Nephron (organoid): ENCODE data around the gene TM4SF20.

Source experiments
- H3K27ac Mint-ChIP-seq, 3 experiments: 2 replicates each; pipeline ENCODE4 v1.8.0; 2020; ENCODE audit warnings: mixed read lengths in 3 of 3, mild to moderate bottlenecking in 2 of 3, moderate library complexity in 1 of 3
- H3K27me3 Mint-ChIP-seq: 2 replicates; pipeline ENCODE4 v1.8.0; 2021; ENCODE audit warnings: low read depth, mild to moderate bottlenecking, moderate library complexity, mixed read lengths
- H3K36me3 Mint-ChIP-seq: 2 replicates; pipeline ENCODE4 v1.8.0; 2020; ENCODE audit warnings: low read depth, mixed read lengths
- H3K4me1 Mint-ChIP-seq: 2 replicates; pipeline ENCODE4 v1.8.0; 2020; ENCODE audit warnings: mixed read lengths
- H3K4me3 Mint-ChIP-seq, 3 experiments: 2 replicates each; pipeline ENCODE4 v1.8.0; 2020; ENCODE audit warnings: mild to moderate bottlenecking in 3 of 3, mixed read lengths in 3 of 3, moderate library complexity in 2 of 3
- H3K9me3 Mint-ChIP-seq: 2 replicates; pipeline ENCODE4 v1.8.0; 2020; ENCODE audit warnings: mixed read lengths
- CTCF ChIP-seq, 3 experiments: fragments of 200-600 bp; sonication (generic); IDR thresholded peaks; one replicate each; pipeline ENCODE4 v1.5.0; 2021; ENCODE audit warnings: antibody characterized with exemption in 3 of 3; ENCODE audit not compliant: unreplicated experiment in 3 of 3

Gene TM4SF20

GRCh38 chr2:227411320-227411989 lies 32.3 kb upstream of the TM4SF20 start:
- no peak overlapping the region for H3K4me3 Mint-ChIP-seq
- no peak for TF ChIP-seq CTCF (IDR thresholded peaks at IDR 0.05; ENCODE audit: unreplicated experiment in 3 of 3)
- no peaks in the 10 kb centered on the region for H3K9me3 Mint-ChIP-seq
- peaks cover 22% of the 10 kb centered on the region for H3K4me1 Mint-ChIP-seq
- no peaks in the 10 kb centered on the region for H3K36me3 Mint-ChIP-seq
- H3K27me3 Mint-ChIP-seq: no peaks in the 10 kb centered on the region
- no peak overlapping the region for H3K27ac Mint-ChIP-seq

GRCh38 chr2:227410191-227410590 lies 31.1 kb upstream of the TM4SF20 start:
- Mint-ChIP-seq H3K4me3 (no peak overlapping the region), H3K9me3 (no peaks in the 10 kb centered on the region), H3K4me1 (peaks cover 23% of the 10 kb centered on the region), H3K36me3 (no peaks in the 10 kb centered on the region), H3K27me3 (no peaks in the 10 kb centered on the region), H3K27ac (no peak overlapping the region)
- no peak for TF ChIP-seq CTCF (IDR thresholded peaks at IDR 0.05; ENCODE audit: unreplicated experiment in 3 of 3)

DNA sequence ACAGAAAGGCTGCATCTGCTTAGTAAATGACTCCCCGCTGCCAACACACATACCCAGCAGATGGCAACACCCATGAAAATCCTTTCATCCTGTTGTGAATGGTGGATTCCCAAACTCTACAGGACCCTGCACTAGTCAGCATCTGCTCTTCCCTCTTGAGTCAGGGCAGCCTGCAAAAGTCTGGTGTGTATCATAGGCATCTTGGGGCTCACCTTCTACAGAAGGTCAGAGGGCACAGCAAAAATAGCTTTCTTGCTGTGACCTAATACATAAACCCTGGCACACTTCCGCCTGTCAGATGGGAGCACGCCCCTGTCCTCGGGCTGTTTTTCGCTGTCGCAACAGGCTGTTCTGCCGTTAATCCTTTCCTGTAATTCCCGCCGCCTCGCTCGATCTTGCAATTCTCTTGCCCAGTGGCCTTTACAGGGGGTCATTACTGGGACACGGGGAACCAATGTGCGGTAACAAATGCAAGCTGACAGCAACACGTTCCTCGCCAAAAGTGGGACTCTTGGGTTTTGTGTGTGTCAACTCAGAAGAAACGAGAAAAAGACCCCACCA lies 28.6 kb upstream of the TM4SF20 start:
- no peaks in the 10 kb centered on the region for H3K9me3 Mint-ChIP-seq
- no peaks in the 10 kb centered on the region for H3K27me3 Mint-ChIP-seq
- peaks cover 23% of the 10 kb centered on the region for H3K4me1 Mint-ChIP-seq
- no peak for TF ChIP-seq CTCF (IDR thresholded peaks at IDR 0.05; ENCODE audit: unreplicated experiment in 3 of 3)
- H3K4me3 Mint-ChIP-seq: no peak overlapping the region
- H3K36me3 Mint-ChIP-seq: no peaks in the 10 kb centered on the region
- H3K27ac Mint-ChIP-seq: peak overlapping the region in 2 of 3 experiments; percentile 47 to 90

- H3K4me3 Mint-ChIP-seq: no peak overlapping the region
- H3K9me3 Mint-ChIP-seq: no peaks in the 10 kb centered on the region
- peak; percentile 59 to 72 (median 70) for TF ChIP-seq CTCF (IDR thresholded peaks at IDR 0.05; ENCODE audit: unreplicated experiment in 3 of 3)
- peak overlapping the region; percentile 38 to 84 (median 82) for H3K27ac Mint-ChIP-seq
- H3K4me1 Mint-ChIP-seq: peaks cover 23% of the 10 kb centered on the region
- H3K36me3 Mint-ChIP-seq: no peaks in the 10 kb centered on the region
- H3K27me3 Mint-ChIP-seq: peaks cover 1% of the 10 kb centered on the region
These were observed 27.3 kb upstream of the TM4SF20 start for GRCh38 chr2:227406177-227407031.

GRCh38 chr2:227404585-227405271 lies 25.6 kb upstream of the TM4SF20 start:
- H3K27ac Mint-ChIP-seq: no peak overlapping the region
- peaks cover 23% of the 10 kb centered on the region for H3K4me1 Mint-ChIP-seq
- peaks cover 4% of the 10 kb centered on the region for H3K27me3 Mint-ChIP-seq
- no peaks in the 10 kb centered on the region for H3K9me3 Mint-ChIP-seq
- no peak overlapping the region for H3K4me3 Mint-ChIP-seq
- no peaks in the 10 kb centered on the region for H3K36me3 Mint-ChIP-seq
- no peak for TF ChIP-seq CTCF (IDR thresholded peaks at IDR 0.05; ENCODE audit: unreplicated experiment in 3 of 3)
